Measurements from ENCODE around the gene LARP4B. TPM values are rescaled to one million over a fixed set of nuclear protein-coding genes. Genes with fewer than 3 reads are reported as not detected.
A peak's percentile ranks its signal among the peaks of the same experiment; 100 is the strongest.

Gene LARP4B
- total RNA-seq, 1 experiment from 2014 or later = 181 TPM

- peak overlapping the region; percentile 91 for H3K27ac Mint-ChIP-seq (ENCODE audit: unreplicated experiment)
- no peak overlapping the region for H3K4me3 Mint-ChIP-seq (ENCODE audit: low read depth, unreplicated experiment)
- H3K4me1 Mint-ChIP-seq (ENCODE audit: low read depth, unreplicated experiment) = peaks cover 49% of the 10 kb centered on the region
- CTCF ChIA-PET = interaction anchor here (2.1 to 2.2 kb wide), 2 partner anchors 9 to 12 kb away, joined by 10 to 12 read pairs; no protein-coding TSS in a partner anchor
- TF ChIP-seq CTCF (IDR thresholded peaks at IDR 0.05; ENCODE audit: unreplicated experiment) = no peak
- no peak for DNase-seq
- peaks cover 12% of the 10 kb centered on the region for H3K9me3 Mint-ChIP-seq (ENCODE audit: low read depth, unreplicated experiment)
- peaks cover 31% of the 10 kb centered on the region for H3K36me3 Mint-ChIP-seq (ENCODE audit: insufficient read depth, unreplicated experiment)
- H3K27me3 Mint-ChIP-seq (ENCODE audit: unreplicated experiment) = no peaks in the 10 kb centered on the region
- intact Hi-C loops (cut with micrococcal nuclease; ENCODE audit: unreplicated experiment) = loop anchor here (1.0 kb wide), 1 partner anchor 10 kb away; no protein-coding TSS in a partner anchor
- BruUV-seq (replicated peaks) = no TSS peak
These were observed 43.2 kb upstream of the LARP4B start for GRCh38 chr10:974785-975074.

- BruUV-seq (replicated peaks) = TSS peak; percentile 78
- H3K27me3 Mint-ChIP-seq (ENCODE audit: unreplicated experiment) = no peaks in the 10 kb centered on the region
- H3K9me3 Mint-ChIP-seq (ENCODE audit: low read depth, unreplicated experiment) = peaks cover 11% of the 10 kb centered on the region
- CTCF ChIA-PET = interaction anchor here (2.1 to 2.2 kb wide), 2 partner anchors 10 to 12 kb away, joined by 10 to 12 read pairs; no protein-coding TSS in a partner anchor
- intact Hi-C loops (cut with micrococcal nuclease; ENCODE audit: unreplicated experiment) = loop anchor here (1.0 kb wide), 1 partner anchor 10 kb away; no protein-coding TSS in a partner anchor
- no peak overlapping the region for H3K4me3 Mint-ChIP-seq (ENCODE audit: low read depth, unreplicated experiment)
- peaks cover 31% of the 10 kb centered on the region for H3K36me3 Mint-ChIP-seq (ENCODE audit: insufficient read depth, unreplicated experiment)
- TF ChIP-seq CTCF (IDR thresholded peaks at IDR 0.05; ENCODE audit: unreplicated experiment) = no peak
- peak; percentile 79 for DNase-seq
- peaks cover 49% of the 10 kb centered on the region for H3K4me1 Mint-ChIP-seq (ENCODE audit: low read depth, unreplicated experiment)
- H3K27ac Mint-ChIP-seq (ENCODE audit: unreplicated experiment) = peak overlapping the region; percentile 91
These were observed 42.7 kb upstream of the LARP4B start for GRCh38 chr10:974038-974784.

GRCh38 chr10:972763-973162 is 41.3 kb upstream of the LARP4B start:
- no TSS peak for BruUV-seq (replicated peaks)
- Mint-ChIP-seq H3K27me3 (ENCODE audit: unreplicated experiment) (no peaks in the 10 kb centered on the region), H3K27ac (ENCODE audit: unreplicated experiment) (peak overlapping the region; percentile 70), H3K4me3 (ENCODE audit: low read depth, unreplicated experiment) (no peak overlapping the region), H3K4me1 (ENCODE audit: low read depth, unreplicated experiment) (peaks cover 55% of the 10 kb centered on the region), H3K9me3 (ENCODE audit: low read depth, unreplicated experiment) (peaks cover 3% of the 10 kb centered on the region), H3K36me3 (ENCODE audit: insufficient read depth, unreplicated experiment) (peaks cover 31% of the 10 kb centered on the region)
- no peak for TF ChIP-seq CTCF (IDR thresholded peaks at IDR 0.05; ENCODE audit: unreplicated experiment)
- DNase-seq = no peak
- CTCF ChIA-PET = interaction anchor here (2.1 to 2.2 kb wide), 2 partner anchors 11 to 14 kb away, joined by 10 to 12 read pairs; no protein-coding TSS in a partner anchor
- intact Hi-C loops (cut with micrococcal nuclease; ENCODE audit: unreplicated experiment) = no loop called here

GRCh38 chr10:971613-972012 is 40.1 kb upstream of the LARP4B start:
- no peak for TF ChIP-seq CTCF (IDR thresholded peaks at IDR 0.05; ENCODE audit: unreplicated experiment)
- BruUV-seq (replicated peaks) = no TSS peak
- Mint-ChIP-seq H3K4me3 (ENCODE audit: low read depth, unreplicated experiment) (peak overlapping the region; percentile 32), H3K36me3 (ENCODE audit: insufficient read depth, unreplicated experiment) (peaks cover 29% of the 10 kb centered on the region), H3K4me1 (ENCODE audit: low read depth, unreplicated experiment) (peaks cover 55% of the 10 kb centered on the region), H3K9me3 (ENCODE audit: low read depth, unreplicated experiment) (peaks cover 3% of the 10 kb centered on the region), H3K27me3 (ENCODE audit: unreplicated experiment) (no peaks in the 10 kb centered on the region), H3K27ac (ENCODE audit: unreplicated experiment) (peak overlapping the region; percentile 70)
- CTCF ChIA-PET = interaction anchor here (1.4 to 2.2 kb wide), 2 partner anchors 12 to 15 kb away, joined by 4 to 10 read pairs; no protein-coding TSS in a partner anchor
- no peak for DNase-seq
- intact Hi-C loops (cut with micrococcal nuclease; ENCODE audit: unreplicated experiment) = loop anchor here (1.0 kb wide), 1 partner anchor 15 kb away; no protein-coding TSS in a partner anchor

Measured in Calu3 (cell line).